PC-3 (cell line): ENCODE data around the gene ATP5F1E. TPM values are rescaled to one million over a fixed set of nuclear protein-coding genes. Genes with fewer than 3 reads are reported as not detected.

Experiments
- ATAC-seq: fragments of 200-7000 bp; cut with Tn5 transposase; 2 replicates; pipeline ENCODE4 v1.9.1; 2020; ENCODE audit warnings: mild to moderate bottlenecking, moderate library complexity
- BruUV-seq: library from RNA; stranded (reverse); fragments of 400-500 nt; replicated peaks from 2 replicates; lab custom pipeline; 2021; lab: Mats Ljungman, UMichigan
- CTCF ChIA-PET: fragments of 300-600 bp; sonication (Branson Sonifier 250); formaldehyde crosslinking; loops from one replicate; lab custom pipeline; 2022; ENCODE audit warnings: antibody characterized with exemption; lab: Charles Lee
- POLR2A ChIA-PET: fragments of 300-600 bp; sonication (Branson Sonifier 250); formaldehyde crosslinking; loops from one replicate; lab custom pipeline; 2022; ENCODE audit warnings: antibody characterized with exemption; ENCODE audit not compliant: unreplicated experiment; lab: Charles Lee
- DNase-seq: peaks from one replicate; pipeline ENCODE4 v3.0.0-alpha.2; 2015
- H2AFZ ChIP-seq: fragments of 300-600 bp; sonication (generic); 2 replicates; pipeline ENCODE4 v1.6.0; 2016; ENCODE audit warnings: antibody characterized with exemption, low read length
- H3F3A ChIP-seq: fragments of 300-600 bp; sonication (generic); one replicate; pipeline ENCODE4 v1.6.0; 2017; ENCODE audit warnings: antibody characterized with exemption, low read length, control low read depth, mild to moderate bottlenecking; ENCODE audit not compliant: unreplicated experiment
- H3K27ac ChIP-seq: fragments of 300-600 bp; sonication (generic); 2 replicates; pipeline ENCODE4 v1.5.1; 2016; ENCODE audit warnings: mild to moderate bottlenecking, low read length
- H3K27me3 ChIP-seq: fragments of 300-600 bp; sonication (generic); 2 replicates; pipeline ENCODE4 v1.6.1; 2016; ENCODE audit warnings: low read length, mixed read lengths
- H3K36me3 ChIP-seq: fragments of 300-600 bp; sonication (generic); 2 replicates; pipeline ENCODE4 v1.6.1; 2016; ENCODE audit warnings: low read depth, mixed run types, low read length, mixed read lengths
- H3K4me1 ChIP-seq: fragments of 300-600 bp; sonication (generic); 2 replicates; pipeline ENCODE4 v1.5.1; 2016; ENCODE audit warnings: low read length; ENCODE audit not compliant: insufficient read depth
- H3K4me2 ChIP-seq: fragments of 300-600 bp; sonication (generic); 2 replicates; pipeline ENCODE4 v1.6.0; 2016; ENCODE audit warnings: low read length
- H3K4me3 ChIP-seq: fragments of 300-600 bp; sonication (generic); 2 replicates; pipeline ENCODE4 v1.5.1; 2016; ENCODE audit warnings: mild to moderate bottlenecking, low read length, mixed read lengths
- H3K79me2 ChIP-seq: fragments of 300-600 bp; sonication (generic); 2 replicates; pipeline ENCODE4 v1.6.1; 2017; ENCODE audit warnings: low read length, mixed read lengths
- H3K9ac ChIP-seq: fragments of 300-600 bp; sonication (generic); 2 replicates; pipeline ENCODE4 v1.6.0; 2016; ENCODE audit warnings: mild to moderate bottlenecking, low read length
- H3K9me2 ChIP-seq: fragments of 300-600 bp; sonication (generic); replicated peaks from 2 replicates; pipeline ENCODE4 v1.6.1; 2016; ENCODE audit warnings: mixed run types, low read length, mixed read lengths
- H3K9me3 ChIP-seq: fragments of 300-600 bp; sonication (generic); 2 replicates; pipeline ENCODE4 v1.6.1; 2016; ENCODE audit warnings: low read length, mixed read lengths
- H4K20me1 ChIP-seq: fragments of 300-600 bp; sonication (generic); 2 replicates; pipeline ENCODE4 v1.6.1; 2016; ENCODE audit warnings: low read length, mixed read lengths
- CTCF ChIP-seq: fragments of 300-600 bp; sonication (generic); conservative IDR thresholded peaks from 2 replicates; pipeline ENCODE4 v1.5.1; 2017; ENCODE audit warnings: antibody characterized with exemption, low read depth, mild to moderate bottlenecking, low read length
- EZH2 ChIP-seq: fragments of 300-600 bp; sonication (generic); IDR thresholded peaks from one replicate; pipeline ENCODE4 v1.6.1; 2017; ENCODE audit warnings: antibody characterized with exemption, mild to moderate bottlenecking, low read length; ENCODE audit not compliant: unreplicated experiment
- EZH2phosphoT487 ChIP-seq: fragments of 300-600 bp; sonication (generic); IDR thresholded peaks from 2 replicates; pipeline ENCODE4 v1.6.1; 2018; ENCODE audit warnings: mild to moderate bottlenecking, antibody characterized with exemption, low read length, borderline replicate concordance
- intact Hi-C: fragments of 100-400 bp; cut with micrococcal nuclease; formaldehyde crosslinking; loops from 2 replicates; pipeline ENCODE4 v1.9.0; 2023
- total RNA-seq: library from RNA; depleted of rRNA; stranded (reverse); fragments of >200 nt; gene quantifications from 2 replicates; pipeline ENCODE4 v1.2.3, GENCODE V29; 2014

The ATP5F1E gene
- total RNA-seq, 1 experiment from 2014 or later: 58.5 TPM

- no peaks in the 10 kb centered on the region for H3F3A ChIP-seq
- CTCF ChIA-PET: no interaction called here
- ATAC-seq (no peak), DNase-seq (no peak)
- intact Hi-C loops: no loop called here
- H3K4me2 ChIP-seq: no peak overlapping the region
- no peaks in the 10 kb centered on the region for H3K27me3 ChIP-seq
- H3K9ac ChIP-seq: no peak overlapping the region
- H3K9me3 ChIP-seq: no peaks in the 10 kb centered on the region
- peaks cover 19% of the 10 kb centered on the region for H4K20me1 ChIP-seq
- H3K79me2 ChIP-seq: peaks cover 35% of the 10 kb centered on the region
- no peak overlapping the region for H2AFZ ChIP-seq
- H3K4me3 ChIP-seq: no peak overlapping the region
- peaks cover 9% of the 10 kb centered on the region for H3K4me1 ChIP-seq
- TF ChIP-seq CTCF (no peak), EZH2 (no peak), EZH2phosphoT487 (no peak)
- no TSS peak for BruUV-seq
- H3K36me3 ChIP-seq: peaks cover 85% of the 10 kb centered on the region
- H3K9me2 ChIP-seq: no peaks in the 10 kb centered on the region
- POLR2A ChIA-PET: no interaction called here
- H3K27ac ChIP-seq: no peak overlapping the region
Measured at GRCh38 chr20:58989196-58989595, 42.9 kb downstream of the ATP5F1E start.

GRCh38 chr20:58988565-58988882 lies 43.6 kb downstream of the ATP5F1E start:
- Histone ChIP-seq H3F3A (no peaks in the 10 kb centered on the region), H3K4me3 (no peak overlapping the region), H2AFZ (no peak overlapping the region), H3K27me3 (no peaks in the 10 kb centered on the region), H3K4me1 (peaks cover 4% of the 10 kb centered on the region), H3K9me3 (no peaks in the 10 kb centered on the region), H3K9me2 (no peaks in the 10 kb centered on the region), H3K4me2 (no peak overlapping the region), H3K36me3 (peaks cover 79% of the 10 kb centered on the region), H3K79me2 (peaks cover 41% of the 10 kb centered on the region), H3K9ac (no peak overlapping the region), H3K27ac (no peak overlapping the region), H4K20me1 (peaks cover 24% of the 10 kb centered on the region)
- intact Hi-C loops: no loop called here
- DNase-seq (no peak), ATAC-seq (no peak)
- TF ChIP-seq EZH2 (no peak), CTCF (no peak), EZH2phosphoT487 (no peak)
- POLR2A ChIA-PET: no interaction called here
- CTCF ChIA-PET: no interaction called here
- no TSS peak for BruUV-seq

GRCh38 chr20:58987790-58988564 lies 44.2 kb downstream of the ATP5F1E start:
- no peak overlapping the region for H3K9ac ChIP-seq
- peaks cover 74% of the 10 kb centered on the region for H3K36me3 ChIP-seq
- TF ChIP-seq EZH2 (no peak), EZH2phosphoT487 (no peak), CTCF (no peak)
- CTCF ChIA-PET: no interaction called here
- ATAC-seq: no peak
- intact Hi-C loops: no loop called here
- no peaks in the 10 kb centered on the region for H3K9me3 ChIP-seq
- POLR2A ChIA-PET: no interaction called here
- BruUV-seq: no TSS peak
- H3K4me1 ChIP-seq: no peaks in the 10 kb centered on the region; the same call in 1 of the 2 replicates
- peaks cover 24% of the 10 kb centered on the region for H4K20me1 ChIP-seq
- H3K27me3 ChIP-seq: no peaks in the 10 kb centered on the region
- DNase-seq: no peak
- H3K79me2 ChIP-seq: peaks cover 47% of the 10 kb centered on the region
- H3K9me2 ChIP-seq: no peaks in the 10 kb centered on the region
- no peak overlapping the region for H2AFZ ChIP-seq
- no peak overlapping the region for H3K4me3 ChIP-seq
- H3F3A ChIP-seq: no peaks in the 10 kb centered on the region
- no peak overlapping the region for H3K27ac ChIP-seq
- H3K4me2 ChIP-seq: no peak overlapping the region
